SH-SY5Y (cell line): ENCODE data around the gene KLHL35.

Experiments
- GATA2 ChIP-seq: IDR thresholded peaks from 2 replicates; pipeline ENCODE4 v1.6.1; 2011; ENCODE audit warnings: mild to moderate bottlenecking, low read depth, low read length
- GATA3 ChIP-seq: IDR thresholded peaks from 2 replicates; pipeline ENCODE4 v1.6.1; 2011; ENCODE audit warnings: low read depth, mild to moderate bottlenecking, low read length, moderate library complexity

GRCh38 chr11:75463106-75463774 is 30.2 kb upstream of the KLHL35 start:
- TF ChIP-seq GATA3 (no peak), GATA2 (no peak)
